OCI-M2 (cell line): ENCODE measurements around the gene PRSS3.
"Not testable (repeated sequence)": the region's sequence is repeated elsewhere in the genome, so short reads cannot be mapped to it uniquely, and the experiment has no call there.

Experiments used
- DNase-seq: peaks from one replicate; lab custom pipeline; 2025; ENCODE audit not compliant: unreplicated experiment; lab: John Stamatoyannopoulos, UW

The PRSS3 gene

DNA sequence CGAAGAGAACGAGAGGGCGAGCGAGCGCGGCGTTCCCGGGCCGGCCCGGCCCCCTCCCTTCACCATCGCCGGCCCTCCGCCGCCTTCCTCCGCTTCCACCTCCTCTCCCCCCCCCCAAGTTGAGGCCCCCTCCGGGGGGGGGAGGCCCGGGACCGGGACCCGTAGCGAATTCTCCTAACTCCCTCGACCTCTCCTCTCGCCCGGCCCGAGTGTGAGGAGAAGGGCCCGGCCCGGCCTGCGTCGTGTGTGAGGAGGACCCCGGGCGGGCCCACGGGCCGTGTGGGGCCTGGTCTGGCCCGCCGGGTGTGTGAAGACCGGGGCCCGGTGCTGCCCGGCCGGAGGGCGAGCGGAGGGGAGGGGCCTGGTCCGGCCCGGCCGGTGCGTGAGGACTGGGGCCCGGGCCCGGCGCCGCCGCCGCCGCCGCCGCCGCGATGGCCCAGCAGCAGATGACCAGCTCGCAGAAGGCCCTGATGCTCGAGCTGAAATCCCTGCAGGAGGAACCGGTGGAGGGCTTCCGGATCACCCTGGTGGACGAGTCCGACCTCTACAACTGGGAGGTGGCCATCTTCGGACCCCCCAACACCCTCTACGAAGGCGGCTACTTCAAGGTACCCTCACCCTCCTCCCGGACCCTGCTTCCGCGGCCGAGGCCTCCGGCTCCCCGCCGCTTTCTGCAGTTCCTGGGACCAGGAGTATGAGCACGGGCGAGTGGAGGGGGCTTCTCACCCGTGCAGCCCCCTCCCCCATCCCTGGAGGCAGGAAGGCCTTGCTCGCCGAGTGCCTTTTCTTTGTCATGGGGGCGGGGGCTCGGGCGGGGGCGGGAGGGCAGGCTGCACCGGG lies 22.2 kb downstream of the PRSS3 start:
- DNase-seq: no peak

DNA sequence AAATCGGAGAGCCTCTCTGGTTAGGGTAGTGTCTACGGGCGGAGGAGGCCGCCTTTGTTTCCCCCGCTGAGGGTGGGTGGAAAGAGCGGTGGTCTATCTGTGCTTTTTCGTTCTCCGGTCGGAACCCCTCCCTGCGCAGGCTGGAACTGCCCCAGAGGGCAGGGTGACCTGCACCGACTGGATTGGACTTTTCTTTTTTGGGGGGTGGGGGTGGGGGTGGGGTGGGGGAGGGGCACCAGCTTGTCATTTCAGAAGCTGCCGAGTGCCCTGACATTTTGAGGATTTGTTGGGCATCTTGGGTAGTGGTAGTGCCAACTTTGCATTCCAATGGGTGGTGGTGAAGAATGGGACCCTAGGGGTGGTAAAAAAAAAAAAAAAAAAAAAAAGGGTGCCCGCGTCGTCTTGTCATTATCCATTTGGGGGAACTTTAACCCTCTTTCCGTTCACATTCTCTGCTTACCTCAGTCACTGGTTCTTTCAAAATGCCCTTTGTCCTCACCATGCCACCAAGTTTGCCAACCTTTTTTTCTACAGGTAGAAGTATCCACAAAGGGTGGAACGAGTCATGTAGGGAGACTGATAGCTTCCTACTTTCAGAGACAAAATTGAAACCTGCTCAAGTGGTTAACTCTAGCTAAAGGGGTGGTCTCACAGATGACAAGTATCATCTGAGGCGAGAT lies 22.9 kb downstream of the PRSS3 start:
- no peak for DNase-seq

DNA sequence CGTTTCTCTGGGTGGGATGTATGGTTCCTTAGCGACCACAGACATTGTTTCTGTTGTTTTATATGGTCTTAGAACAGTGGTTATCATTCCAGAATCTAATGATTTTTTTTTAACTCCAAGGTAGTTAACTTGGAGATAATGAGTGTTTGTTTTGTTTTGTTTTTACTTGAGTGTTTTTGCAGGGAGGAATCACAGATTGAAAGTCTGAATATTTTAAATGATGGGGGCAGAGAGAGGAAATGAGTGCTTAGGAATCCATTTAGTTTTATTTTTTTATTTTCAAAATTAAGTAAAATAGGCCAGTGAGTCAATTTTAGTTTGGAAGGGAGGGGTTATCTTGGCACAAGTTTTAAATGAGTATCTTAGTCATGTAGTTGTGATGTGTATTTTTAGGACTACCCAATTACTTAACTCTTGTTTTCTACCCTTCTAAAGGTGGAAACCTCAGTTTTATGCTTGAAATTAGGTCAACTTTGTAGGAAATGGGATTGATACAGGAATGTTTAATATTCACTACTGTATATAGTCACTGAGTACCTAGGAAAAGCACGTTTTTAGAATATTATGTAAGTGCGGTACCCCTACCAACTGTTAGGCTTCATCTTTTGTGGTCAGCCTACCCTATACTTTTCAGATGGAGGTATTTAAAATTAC lies 23.6 kb downstream of the PRSS3 start:
- no peak for DNase-seq

DNA sequence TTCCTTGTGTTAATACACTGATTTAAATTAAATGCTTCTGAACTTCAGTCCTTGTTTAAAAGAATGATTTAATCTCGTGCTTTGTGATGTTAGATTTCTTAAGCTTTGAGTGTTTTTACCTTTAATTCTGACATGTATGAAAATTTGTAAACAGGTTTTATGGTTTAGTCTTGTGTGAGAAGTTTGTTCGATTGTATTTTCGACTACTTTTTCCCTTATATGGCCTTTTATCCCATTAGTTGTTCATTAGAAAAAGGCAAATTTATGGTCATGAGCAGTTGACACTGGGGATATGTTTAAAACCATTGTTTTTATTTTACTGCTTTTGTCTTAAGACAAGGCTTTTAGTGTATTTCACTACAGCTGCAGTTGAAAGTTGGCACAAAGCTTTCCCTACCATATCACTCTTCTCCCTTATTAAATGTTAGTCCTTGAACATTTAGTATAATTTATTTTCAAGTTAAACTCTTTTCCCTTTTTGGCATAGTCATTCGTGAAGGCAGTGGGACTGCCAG lies 24.9 kb downstream of the PRSS3 start:
- no peak for DNase-seq

DNA sequence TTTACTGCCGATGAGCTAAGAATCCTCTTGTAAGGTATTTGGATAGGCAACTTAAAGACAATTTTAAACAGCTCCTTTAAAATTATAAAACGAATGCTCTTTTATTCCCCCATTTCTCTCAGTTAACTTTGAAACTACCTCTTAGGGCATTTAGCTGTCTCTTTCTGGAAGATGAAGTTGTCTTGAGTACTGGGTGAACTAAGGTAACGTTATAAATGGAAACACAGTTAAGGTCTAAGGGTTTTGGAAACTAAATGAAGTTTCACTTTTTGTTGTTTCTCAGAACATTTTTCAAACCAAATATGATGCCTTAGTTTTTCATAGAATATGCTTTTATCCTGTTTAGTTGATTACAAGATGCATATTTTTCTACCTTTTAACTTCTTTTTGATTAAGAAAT lies 28.4 kb downstream of the PRSS3 start:
- no peak for DNase-seq

DNA sequence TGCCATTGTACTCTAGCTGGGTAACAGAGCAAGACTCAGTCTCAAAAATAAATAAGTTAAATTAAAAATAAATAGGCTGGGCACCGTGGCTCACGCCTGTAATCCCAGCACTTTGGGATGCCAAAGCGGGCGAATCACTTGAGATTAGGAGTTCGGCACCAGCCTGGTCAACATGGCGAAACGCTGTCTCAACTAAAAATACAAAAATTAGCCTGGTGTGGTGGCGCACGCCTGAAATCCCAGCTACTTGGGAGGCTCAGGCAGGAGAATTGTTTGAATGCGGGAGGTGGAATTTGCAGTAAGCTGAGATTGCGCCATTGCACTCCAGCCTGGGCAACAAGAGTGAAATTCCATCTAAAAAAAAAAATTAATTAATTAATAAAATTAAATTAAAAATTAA lies 31.9 kb downstream of the PRSS3 start:
- DNase-seq: not testable (repeated sequence)

DNA sequence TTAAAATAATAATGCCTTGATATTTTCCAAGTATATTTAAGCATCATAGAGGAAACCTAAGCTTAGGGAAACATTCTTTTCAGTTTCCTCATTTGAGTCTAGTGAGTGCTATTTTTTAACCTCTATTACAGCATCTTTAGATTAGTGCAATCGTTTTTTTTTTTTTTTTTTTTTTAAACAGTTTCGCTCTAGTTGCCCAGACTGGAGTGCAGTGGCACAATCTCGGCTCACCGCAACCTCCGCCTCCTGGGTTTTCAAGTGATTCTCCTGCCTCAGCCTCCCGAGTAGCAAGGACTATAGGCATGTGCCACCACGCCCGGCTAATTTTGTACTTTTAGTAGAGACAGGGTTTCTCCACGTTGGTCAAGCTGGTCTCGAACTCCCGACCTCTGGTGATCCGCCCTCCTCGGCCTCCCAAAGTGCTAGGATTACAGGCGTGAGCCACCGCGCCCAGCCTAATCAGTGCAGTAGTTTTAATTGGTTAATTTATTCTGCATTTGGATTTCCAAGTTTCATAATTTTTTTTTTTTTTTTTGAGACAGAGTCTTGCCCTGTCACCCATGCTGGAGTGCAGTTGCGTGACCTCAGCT lies 34.4 kb downstream of the PRSS3 start:
- DNase-seq: not testable (repeated sequence)

DNA sequence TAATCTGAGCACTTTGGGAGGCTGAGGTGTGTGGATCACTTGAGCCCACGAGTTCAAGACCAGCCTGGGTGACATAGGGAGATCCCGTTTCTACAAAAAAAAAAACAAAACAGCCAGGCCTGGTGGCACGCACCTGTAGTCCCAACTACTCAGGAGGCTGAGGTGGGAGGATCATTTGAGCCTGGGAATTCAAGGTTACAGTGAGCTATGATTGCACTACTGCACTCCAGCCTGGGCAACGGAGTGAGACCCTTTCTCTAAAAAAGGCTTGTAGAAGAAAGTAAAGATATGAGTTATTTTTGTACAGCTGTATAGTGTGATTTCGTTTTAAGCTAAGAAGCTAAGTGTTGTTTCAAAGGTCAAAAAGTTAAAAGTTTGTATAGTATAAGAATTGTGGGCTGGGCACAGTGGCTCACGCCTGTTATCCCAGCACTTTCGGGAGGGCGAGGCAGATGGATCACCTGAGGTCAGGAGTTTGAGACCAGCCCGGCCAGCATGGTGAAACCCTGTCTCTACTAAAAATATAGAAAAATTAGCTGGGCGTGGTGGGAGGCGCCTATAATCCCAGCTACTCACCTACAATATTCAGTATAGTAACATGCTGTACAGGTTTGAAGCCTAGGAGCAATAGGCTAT lies 40.4 kb downstream of the PRSS3 start:
- no peak for DNase-seq

DNA sequence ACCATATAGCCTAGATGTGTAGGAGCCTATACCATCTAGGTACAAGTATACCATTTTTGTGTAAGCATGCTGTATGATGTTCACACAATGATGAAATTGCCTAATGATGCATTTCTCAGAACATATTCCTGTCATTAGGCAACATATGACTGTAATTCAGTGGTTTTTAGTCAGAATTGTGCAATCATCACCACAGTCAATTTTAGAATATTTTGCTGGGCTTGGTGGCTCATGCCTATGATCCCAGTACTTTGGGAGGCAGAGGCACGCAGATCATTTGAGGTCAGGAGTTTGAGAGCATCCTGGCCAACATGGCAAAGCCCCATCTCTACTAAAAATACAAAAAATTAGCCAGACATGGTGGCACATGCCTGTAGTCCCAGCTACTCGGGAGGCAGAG lies 40.9 kb downstream of the PRSS3 start:
- not testable (repeated sequence) for DNase-seq

DNA sequence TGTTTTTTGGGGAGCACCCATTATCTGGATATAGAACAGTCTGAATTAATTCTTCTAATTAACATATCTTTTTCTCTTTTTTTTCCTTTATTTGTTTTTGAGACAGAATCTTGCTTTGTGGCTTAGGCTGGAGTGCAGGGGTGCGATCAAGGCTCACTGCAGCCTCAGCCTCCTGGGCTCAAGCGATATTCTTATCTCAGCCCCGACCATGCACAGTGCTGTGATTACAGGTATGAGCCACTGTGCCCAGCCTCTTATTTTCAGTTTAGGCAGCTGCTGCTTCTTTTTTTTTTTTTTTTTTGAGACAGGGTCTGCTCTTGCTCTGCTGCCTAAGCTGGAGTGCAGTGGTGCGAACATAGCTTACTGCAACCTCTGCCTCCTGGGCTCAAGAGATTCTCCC lies 41.8 kb downstream of the PRSS3 start:
- no peak for DNase-seq

DNA sequence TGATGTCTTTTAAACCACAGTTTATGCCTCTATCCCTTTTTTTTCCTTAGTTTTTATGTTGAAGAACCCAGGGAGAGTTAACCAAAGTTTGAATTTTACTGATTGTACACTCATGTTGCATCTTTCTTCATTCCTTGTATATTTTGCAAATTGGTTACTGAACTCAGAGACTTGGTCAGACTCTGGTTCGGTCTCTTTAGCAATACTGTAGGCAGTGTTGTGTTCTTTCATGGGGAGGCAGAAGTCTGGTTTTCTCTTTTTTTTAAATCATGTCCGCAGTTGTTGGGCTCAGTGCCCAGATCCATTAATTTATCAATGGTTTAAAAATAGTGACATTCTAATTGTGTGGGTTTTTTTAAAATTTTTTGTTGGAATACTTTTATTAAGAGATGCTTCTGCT lies 45.0 kb downstream of the PRSS3 start:
- DNase-seq: no peak

DNA sequence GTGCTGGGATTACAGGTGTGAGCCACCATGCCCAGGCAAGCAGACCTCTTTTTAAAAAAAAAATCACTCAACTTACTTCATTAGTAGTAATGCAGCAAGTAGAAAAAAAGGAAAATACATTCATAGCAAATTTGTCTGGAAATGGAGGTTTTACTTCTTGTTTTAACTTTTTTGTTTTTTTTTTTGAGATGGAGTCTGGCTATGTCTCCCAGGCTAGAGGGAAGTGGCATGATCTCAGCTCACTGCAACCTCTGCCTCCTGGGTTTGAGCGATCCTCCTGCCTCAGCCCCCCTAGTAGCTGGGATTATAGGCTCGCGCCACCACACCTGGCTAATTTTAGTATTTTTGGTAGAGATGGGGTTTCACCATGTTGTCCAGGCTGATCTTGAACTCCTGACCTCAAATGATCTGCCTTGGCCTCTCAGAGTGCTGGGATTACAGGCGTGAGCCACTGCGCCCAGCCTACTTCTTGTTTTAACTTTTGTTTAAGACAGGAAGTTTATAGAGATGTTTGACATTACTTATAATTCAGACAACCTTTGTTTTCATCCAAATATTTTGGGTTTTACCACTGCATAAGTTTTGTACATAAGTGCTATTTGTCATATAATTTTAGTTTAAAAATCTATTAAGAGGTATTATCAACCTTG lies 48.1 kb downstream of the PRSS3 start:
- DNase-seq: no peak

DNA sequence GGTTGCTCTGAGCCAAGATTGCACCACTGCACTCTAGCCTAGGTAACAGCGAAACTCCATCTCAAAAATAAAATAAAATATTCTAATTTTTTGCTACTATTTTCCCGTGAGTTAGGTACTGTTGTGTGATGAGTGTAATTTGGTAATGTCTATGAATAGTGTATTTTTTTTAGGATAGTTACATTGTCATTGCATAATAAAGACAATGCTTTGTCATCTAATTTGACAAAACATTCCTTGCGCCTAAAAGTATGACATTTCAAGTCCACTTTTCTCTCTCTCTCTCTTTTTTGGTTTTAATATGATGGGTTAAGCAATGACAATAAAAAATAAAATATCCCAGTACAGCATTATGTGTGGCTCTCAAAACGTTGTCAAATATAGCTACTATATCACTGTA lies 50.9 kb downstream of the PRSS3 start:
- no peak for DNase-seq

DNA sequence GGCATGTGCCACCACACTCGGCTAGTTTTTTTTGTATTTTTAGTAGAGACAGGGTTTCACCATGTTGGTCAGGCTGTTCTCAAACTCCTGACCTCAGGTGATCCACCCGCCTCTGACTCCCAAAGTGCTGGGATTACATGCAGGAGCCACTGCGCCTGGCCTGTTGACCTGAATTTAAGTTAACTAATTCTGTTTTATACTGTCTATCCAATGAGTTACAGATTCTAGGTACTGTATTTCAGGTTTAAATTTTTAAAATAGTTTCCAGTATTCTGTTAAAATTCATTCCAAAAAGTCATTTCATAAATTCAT lies 52.5 kb downstream of the PRSS3 start:
- DNase-seq: not testable (repeated sequence)
